PC-3 (cell line): Measurements from ENCODE around the gene MN1. TPM values are rescaled to one million over a fixed set of nuclear protein-coding genes. Genes with fewer than 3 reads are reported as not detected.

Source experiments
- ATAC-seq: fragments of 200-7000 bp; cut with Tn5 transposase; 2 replicates; pipeline ENCODE4 v1.9.1; 2020; ENCODE audit warnings: mild to moderate bottlenecking, moderate library complexity
- BruUV-seq: library from RNA; stranded (reverse); fragments of 400-500 nt; replicated peaks from 2 replicates; lab custom pipeline; 2021; lab: Mats Ljungman, UMichigan
- CTCF ChIA-PET: fragments of 300-600 bp; sonication (Branson Sonifier 250); formaldehyde crosslinking; loops from one replicate; lab custom pipeline; 2022; ENCODE audit warnings: antibody characterized with exemption; lab: Charles Lee
- POLR2A ChIA-PET: fragments of 300-600 bp; sonication (Branson Sonifier 250); formaldehyde crosslinking; loops from one replicate; lab custom pipeline; 2022; ENCODE audit warnings: antibody characterized with exemption; ENCODE audit not compliant: unreplicated experiment; lab: Charles Lee
- DNase-seq: peaks from one replicate; pipeline ENCODE4 v3.0.0-alpha.2; 2015
- H2AFZ ChIP-seq: fragments of 300-600 bp; sonication (generic); 2 replicates; pipeline ENCODE4 v1.6.0; 2016; ENCODE audit warnings: antibody characterized with exemption, low read length
- H3F3A ChIP-seq: fragments of 300-600 bp; sonication (generic); one replicate; pipeline ENCODE4 v1.6.0; 2017; ENCODE audit warnings: antibody characterized with exemption, low read length, control low read depth, mild to moderate bottlenecking; ENCODE audit not compliant: unreplicated experiment
- H3K27ac ChIP-seq: fragments of 300-600 bp; sonication (generic); 2 replicates; pipeline ENCODE4 v1.5.1; 2016; ENCODE audit warnings: mild to moderate bottlenecking, low read length
- H3K27me3 ChIP-seq: fragments of 300-600 bp; sonication (generic); 2 replicates; pipeline ENCODE4 v1.6.1; 2016; ENCODE audit warnings: low read length, mixed read lengths
- H3K36me3 ChIP-seq: fragments of 300-600 bp; sonication (generic); 2 replicates; pipeline ENCODE4 v1.6.1; 2016; ENCODE audit warnings: low read depth, mixed run types, low read length, mixed read lengths
- H3K4me1 ChIP-seq: fragments of 300-600 bp; sonication (generic); 2 replicates; pipeline ENCODE4 v1.5.1; 2016; ENCODE audit warnings: low read length; ENCODE audit not compliant: insufficient read depth
- H3K4me2 ChIP-seq: fragments of 300-600 bp; sonication (generic); 2 replicates; pipeline ENCODE4 v1.6.0; 2016; ENCODE audit warnings: low read length
- H3K4me3 ChIP-seq: fragments of 300-600 bp; sonication (generic); 2 replicates; pipeline ENCODE4 v1.5.1; 2016; ENCODE audit warnings: mild to moderate bottlenecking, low read length, mixed read lengths
- H3K79me2 ChIP-seq: fragments of 300-600 bp; sonication (generic); 2 replicates; pipeline ENCODE4 v1.6.1; 2017; ENCODE audit warnings: low read length, mixed read lengths
- H3K9ac ChIP-seq: fragments of 300-600 bp; sonication (generic); 2 replicates; pipeline ENCODE4 v1.6.0; 2016; ENCODE audit warnings: mild to moderate bottlenecking, low read length
- H3K9me2 ChIP-seq: fragments of 300-600 bp; sonication (generic); replicated peaks from 2 replicates; pipeline ENCODE4 v1.6.1; 2016; ENCODE audit warnings: mixed run types, low read length, mixed read lengths
- H3K9me3 ChIP-seq: fragments of 300-600 bp; sonication (generic); 2 replicates; pipeline ENCODE4 v1.6.1; 2016; ENCODE audit warnings: low read length, mixed read lengths
- H4K20me1 ChIP-seq: fragments of 300-600 bp; sonication (generic); 2 replicates; pipeline ENCODE4 v1.6.1; 2016; ENCODE audit warnings: low read length, mixed read lengths
- CTCF ChIP-seq: fragments of 300-600 bp; sonication (generic); conservative IDR thresholded peaks from 2 replicates; pipeline ENCODE4 v1.5.1; 2017; ENCODE audit warnings: antibody characterized with exemption, low read depth, mild to moderate bottlenecking, low read length
- EZH2 ChIP-seq: fragments of 300-600 bp; sonication (generic); IDR thresholded peaks from one replicate; pipeline ENCODE4 v1.6.1; 2017; ENCODE audit warnings: antibody characterized with exemption, mild to moderate bottlenecking, low read length; ENCODE audit not compliant: unreplicated experiment
- EZH2phosphoT487 ChIP-seq: fragments of 300-600 bp; sonication (generic); IDR thresholded peaks from 2 replicates; pipeline ENCODE4 v1.6.1; 2018; ENCODE audit warnings: mild to moderate bottlenecking, antibody characterized with exemption, low read length, borderline replicate concordance
- intact Hi-C: fragments of 100-400 bp; cut with micrococcal nuclease; formaldehyde crosslinking; loops from 2 replicates; pipeline ENCODE4 v1.9.0; 2023
- total RNA-seq: library from RNA; depleted of rRNA; stranded (reverse); fragments of >200 nt; gene quantifications from 2 replicates; pipeline ENCODE4 v1.2.3, GENCODE V29; 2014

MN1 gene
- total RNA-seq, 1 experiment from 2014 or later = 2.7 TPM

- H3K27ac ChIP-seq = no peak overlapping the region
Observed at GRCh38 chr22:27829620-27830019, 28.1 kb upstream of the MN1 start.

DNA sequence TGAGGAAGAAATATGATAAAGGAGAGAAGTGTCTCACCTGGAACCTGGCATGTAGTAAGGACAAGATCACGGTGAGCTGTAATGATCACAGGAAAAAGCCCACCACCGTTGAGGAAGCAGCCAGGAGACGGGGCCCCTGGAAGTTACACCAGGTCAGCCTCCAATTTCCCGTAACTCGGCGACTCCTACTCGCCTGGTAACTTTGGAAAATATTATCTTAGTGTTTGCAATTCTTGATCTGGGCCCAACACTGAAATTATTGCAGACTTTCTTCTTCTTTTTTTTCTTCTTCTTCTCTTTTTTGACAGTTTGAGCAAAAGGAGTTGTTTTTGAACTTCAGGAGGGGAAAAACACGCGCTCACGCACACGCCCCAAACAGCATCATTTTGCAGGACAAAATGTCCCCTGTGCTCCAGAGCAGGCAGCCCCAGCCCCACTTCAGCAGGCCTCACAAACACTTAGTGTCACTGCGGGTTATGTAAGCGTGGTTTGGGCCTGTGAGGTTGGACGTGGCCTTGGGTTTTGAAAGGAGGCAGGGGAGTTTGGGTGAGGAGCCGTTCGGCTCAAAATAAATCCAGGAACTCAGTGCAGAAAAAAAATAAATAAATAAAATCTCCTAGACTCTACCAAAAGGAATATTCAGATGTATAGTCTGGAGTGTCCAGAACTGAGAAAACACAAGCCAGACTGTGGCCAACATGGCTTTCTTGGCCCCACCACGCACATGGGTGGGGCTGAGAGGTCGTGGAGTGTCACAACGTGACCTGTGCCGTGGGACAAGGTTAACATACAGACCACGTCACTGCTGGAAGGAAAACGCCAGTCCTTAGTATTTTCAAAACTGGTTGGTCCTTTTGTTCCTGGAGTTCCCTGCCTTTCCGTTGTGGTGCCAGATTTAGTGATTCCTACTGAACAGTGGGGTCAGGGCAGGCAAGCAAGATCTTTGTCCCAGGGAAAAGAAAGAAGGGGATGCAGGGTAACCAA, 26.3 kb upstream of the MN1 start:
- DNase-seq (no peak), ATAC-seq (no peak)
- H3F3A ChIP-seq = no peaks in the 10 kb centered on the region
- no peak overlapping the region for H2AFZ ChIP-seq
- POLR2A ChIA-PET = no interaction called here
- no peak overlapping the region for H3K4me3 ChIP-seq
- no peaks in the 10 kb centered on the region for H4K20me1 ChIP-seq
- no peaks in the 10 kb centered on the region for H3K27me3 ChIP-seq
- BruUV-seq = no TSS peak
- H3K79me2 ChIP-seq = no peaks in the 10 kb centered on the region
- no peaks in the 10 kb centered on the region for H3K36me3 ChIP-seq
- H3K4me2 ChIP-seq = no peak overlapping the region
- no peak overlapping the region for H3K27ac ChIP-seq
- TF ChIP-seq EZH2 (no peak), EZH2phosphoT487 (no peak), CTCF (no peak)
- CTCF ChIA-PET = no interaction called here
- H3K4me1 ChIP-seq = no peaks in the 10 kb centered on the region
- intact Hi-C loops = no loop called here
- H3K9me3 ChIP-seq = no peaks in the 10 kb centered on the region
- no peak overlapping the region for H3K9ac ChIP-seq
- H3K9me2 ChIP-seq = no peaks in the 10 kb centered on the region

More at GRCh38 chr22:27829620-27830019, 28.1 kb upstream of the MN1 start:
- no peaks in the 10 kb centered on the region for H3K27me3 ChIP-seq
- H3K4me2 ChIP-seq = no peak overlapping the region
- no peak for TF ChIP-seq EZH2phosphoT487
- H3K9me3 ChIP-seq = no peaks in the 10 kb centered on the region
- no peak overlapping the region for H2AFZ ChIP-seq
- no peaks in the 10 kb centered on the region for H3K9me2 ChIP-seq
- H3K4me1 ChIP-seq = no peaks in the 10 kb centered on the region
- BruUV-seq = no TSS peak
- ATAC-seq = no peak
- H3K4me3 ChIP-seq = no peak overlapping the region
- ChIA-PET CTCF (no interaction called here), POLR2A (no interaction called here)
- no peaks in the 10 kb centered on the region for H4K20me1 ChIP-seq
- H3K79me2 ChIP-seq = no peaks in the 10 kb centered on the region
- intact Hi-C loops = no loop called here
- no peaks in the 10 kb centered on the region for H3K36me3 ChIP-seq
- H3F3A ChIP-seq = no peaks in the 10 kb centered on the region
- DNase-seq = no peak
- no peak overlapping the region for H3K9ac ChIP-seq

- Histone ChIP-seq H3K36me3 (no peaks in the 10 kb centered on the region), H3K27ac (no peak overlapping the region), H3K79me2 (no peaks in the 10 kb centered on the region), H4K20me1 (no peaks in the 10 kb centered on the region), H3K9ac (no peak overlapping the region), H2AFZ (no peak overlapping the region), H3F3A (no peaks in the 10 kb centered on the region), H3K9me3 (no peaks in the 10 kb centered on the region), H3K4me2 (no peak overlapping the region), H3K4me1 (no peaks in the 10 kb centered on the region), H3K27me3 (no peaks in the 10 kb centered on the region), H3K9me2 (no peaks in the 10 kb centered on the region), H3K4me3 (no peak overlapping the region)
- TF ChIP-seq EZH2phosphoT487 = no peak
- no peak for TF ChIP-seq EZH2
- TF ChIP-seq CTCF = peak; percentile 55
- intact Hi-C loops = no loop called here
- ChIA-PET CTCF (no interaction called here), POLR2A (no interaction called here)
- no TSS peak for BruUV-seq
- no peak for DNase-seq
- ATAC-seq = no peak
Observed at GRCh38 chr22:27825174-27825573, 23.6 kb upstream of the MN1 start.
